EH (cell line): ENCODE measurements around the gene PIGK.

ENCODE experiments used
- DNase-seq: peaks from one replicate; pipeline ENCODE4 v3.0.0-alpha.2; 2015; ENCODE audit warnings: low read depth

The PIGK gene

DNA sequence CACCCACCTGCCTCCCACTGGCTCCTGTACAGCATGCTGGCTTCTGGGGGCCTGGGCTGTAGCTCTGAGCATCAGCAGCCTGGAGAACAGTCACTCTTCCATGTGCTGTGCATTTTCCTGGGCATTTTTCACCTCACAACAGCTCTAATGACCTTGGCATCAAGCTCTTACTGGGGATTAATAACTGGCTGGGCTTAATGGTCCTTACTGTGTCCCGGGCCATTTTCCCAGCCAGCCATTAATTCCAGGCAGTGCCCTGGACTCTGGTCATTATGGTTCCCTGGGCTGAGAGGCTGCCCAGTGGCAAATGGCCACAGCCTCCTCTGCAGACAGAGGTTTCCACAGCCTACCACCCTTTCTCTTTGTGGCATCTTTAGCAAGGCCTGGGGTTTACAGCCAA is 180.1 kb downstream of the PIGK start:
- DNase-seq: no peak
